GM12878 (cell line): Measurements from ENCODE around the gene VEGFA. TPM values are rescaled to one million over a fixed set of nuclear protein-coding genes. Genes with fewer than 3 reads are reported as not detected.

Source experiments
- ATAC-seq: fragments of 200-7000 bp; cut with Tn5 transposase; 3 replicates; pipeline ENCODE4 v1.9.1; 2020; ENCODE audit warnings: mild to moderate bottlenecking, moderate library complexity
- BruUV-seq: library from RNA; stranded (reverse); fragments of 400-500 nt; replicated peaks from 2 replicates; lab custom pipeline; 2021; lab: Mats Ljungman, UMichigan
- CTCF ChIA-PET: fragments of 300-600 bp; sonication (Branson Sonifier 250); formaldehyde crosslinking; extraction: SDS; loops from one replicate; lab custom pipeline; 2021; ENCODE audit warnings: inconsistent platforms; lab: Yijun Ruan, JAX
- POLR2A ChIA-PET: fragments of 350-600 bp; formaldehyde crosslinking; extraction: SDS; loops from one replicate; lab custom pipeline; 2021; ENCODE audit warnings: inconsistent platforms; lab: Charles Lee
- RAD21 ChIA-PET: fragments of 300-600 bp; sonication (Branson Sonifier 250); formaldehyde crosslinking; loops from one replicate; lab custom pipeline; 2023; ENCODE audit warnings: antibody characterized with exemption; ENCODE audit not compliant: unreplicated experiment; lab: Charles Lee
- SMC1A ChIA-PET: fragments of 300-600 bp; sonication (Branson Sonifier 250); formaldehyde crosslinking; loops from one replicate; lab custom pipeline; 2023; ENCODE audit not compliant: unreplicated experiment, uncharacterized antibody; lab: Charles Lee
- DNase-seq: peaks from one replicate; pipeline ENCODE4 v3.0.0-alpha.2; 2011; ENCODE audit warnings: low read depth, low spot score
- FAIRE-seq: peaks from 3 replicates; lab custom pipeline; 2011; peaks lifted over from hg19 to GRCh38; lab: Jason Lieb, UNC
- H2AFZ ChIP-seq: 2 replicates; pipeline ENCODE4 v1.6.0; 2011; ENCODE audit warnings: low read depth, low read length, control low read depth; ENCODE audit not compliant: control insufficient read depth
- H3K27ac ChIP-seq: 2 replicates; pipeline ENCODE4 v1.5.1; 2011; ENCODE audit warnings: control low read depth; ENCODE audit not compliant: control insufficient read depth, insufficient read depth
- H3K27me3 ChIP-seq, 2 experiments: replicated peaks in 1 of 2; 2 replicates each; pipeline versions ENCODE4 v1.6.0 to v1.6.1; 2011; ENCODE audit warnings: low read length in 1 of 2; ENCODE audit not compliant: control insufficient read depth in 2 of 2, insufficient read depth in 2 of 2
- H3K36me3 ChIP-seq, 2 experiments: 2 replicates each; pipeline ENCODE4 v1.5.1; 2011; ENCODE audit warnings: low read length in 1 of 2; ENCODE audit not compliant: control insufficient read depth in 2 of 2, insufficient read depth in 2 of 2
- H3K4me1 ChIP-seq: 2 replicates; pipeline ENCODE4 v1.6.1; 2011; ENCODE audit warnings: mild to moderate bottlenecking, low read length, moderate library complexity, mixed read lengths; ENCODE audit not compliant: control insufficient read depth, insufficient read depth
- H3K4me2 ChIP-seq: 2 replicates; pipeline ENCODE4 v1.6.0; 2011; ENCODE audit warnings: control low read depth; ENCODE audit not compliant: control insufficient read depth, insufficient read depth
- H3K4me3 ChIP-seq: fragments of 200-600 bp; sonication (generic); 2 replicates; pipeline ENCODE4 v1.5.1; 2016
- H3K79me2 ChIP-seq: 2 replicates; pipeline ENCODE4 v1.6.0; 2011; ENCODE audit warnings: low read length; ENCODE audit not compliant: control insufficient read depth, insufficient read depth
- H3K9ac ChIP-seq: 2 replicates; pipeline ENCODE4 v1.8.0; 2011; ENCODE audit warnings: low read length, control low read depth, mixed read lengths; ENCODE audit not compliant: control insufficient read depth, insufficient read depth
- H3K9me3 ChIP-seq: replicated peaks from 3 replicates; pipeline ENCODE4 v1.5.1; 2011; ENCODE audit warnings: mild to moderate bottlenecking, low read length; ENCODE audit not compliant: control insufficient read depth, insufficient read depth
- H4K20me1 ChIP-seq: 2 replicates; pipeline ENCODE4 v1.6.0; 2011; ENCODE audit not compliant: control insufficient read depth, insufficient read depth
- HDGF ChIP-seq: fragments of 450-650 bp; IDR thresholded peaks from 2 replicates; pipeline ENCODE4 v1.6.1; 2016; ENCODE audit warnings: antibody characterized with exemption
- JUNB ChIP-seq: IDR thresholded peaks from 2 replicates; pipeline ENCODE4 v1.6.1; 2016; ENCODE audit warnings: antibody characterized with exemption, mild to moderate bottlenecking
- USF1 ChIP-seq: IDR thresholded peaks from 2 replicates; pipeline ENCODE4 v1.6.1; 2011; ENCODE audit warnings: borderline replicate concordance, low read depth, mild to moderate bottlenecking, moderate library complexity, mixed read lengths, low read length; ENCODE audit not compliant: insufficient read depth; ENCODE audit errors: extremely low read length
- ZNF24 ChIP-seq: fragments of 450-650 bp; IDR thresholded peaks from 2 replicates; pipeline ENCODE4 v1.6.1; 2017; ENCODE audit warnings: antibody characterized with exemption, mild to moderate bottlenecking
- ZSCAN29 ChIP-seq: fragments of 450-650 bp; IDR thresholded peaks from 2 replicates; pipeline ENCODE4 v1.6.1; 2017; ENCODE audit warnings: mild to moderate bottlenecking, moderate library complexity
- WGBS: methylation state at CpG from one replicate; pipeline ENCODE4 v1.1.6; 2016; ENCODE audit warnings: low lambda C conversion rate; ENCODE audit not compliant: insufficient replicate concordance, insufficient coverage; ENCODE audit errors: missing lambda C conversion rate; 5-methylcytosine and 5-hydroxymethylcytosine counted together
- in situ Hi-C: fragments of 300-500 bp; cut with MboI; formaldehyde crosslinking; loops from 9 replicates; pipeline ENCODE4 v1.14.3; 2018; ENCODE audit warnings: mixed read lengths
- intact Hi-C: fragments of 100-400 bp; cut with micrococcal nuclease; formaldehyde crosslinking; loops from one replicate; pipeline ENCODE4 v1.14.2; 2022; ENCODE audit not compliant: unreplicated experiment
- polyA plus RNA-seq, 11 experiments: library from polyadenylated mRNA; depleted of rRNA in 4 of 11; unstranded in 6 of 11; stranded (reverse) in 5 of 11; fragments of >200 nt; fragmentation: Nextera tagmentation in 4 of 11; fragmentation: Illumina TruSeq in 1 of 11; extraction: Ambion mirVana in 4 of 11; extraction: Trizol in 1 of 11; gene quantifications; 1 replicate in 1 of 11; 2 replicates in 10 of 11; pipeline versions ENCODE4 v1.2.1 to v1.2.3, GENCODE V29; 2011 to 2016; ENCODE audit warnings: inconsistent platforms in 2 of 11, missing spikeins in 2 of 11, low read depth in 1 of 11
- total RNA-seq, 4 experiments: library from RNA; depleted of rRNA in 3 of 4; stranded (reverse); fragments of >200 nt in 3 of 4; fragmentation: Illumina TruSeq in 1 of 4; extraction: Trizol in 1 of 4; gene quantifications; 2 replicates each; pipeline versions ENCODE4 v1.2.1 to v1.2.3, GENCODE V29; 2013 to 2021

Gene VEGFA
- total and polyA plus RNA-seq, 10 of the 15 experiments (the other 5 are each of a cell fraction or from before 2014, with no cell fraction given) = 0.96 to 140 (median 16.9) TPM

- Histone ChIP-seq H3K4me3 (no peak overlapping the region), H3K27me3 (no peaks in the 10 kb centered on the region), H3K27ac (no peak overlapping the region), H3K36me3 (no peaks in the 10 kb centered on the region)
- FAIRE-seq (no peak), ATAC-seq (no peak)
- CTCF ChIA-PET = interaction anchor here (1.4 to 1.7 kb wide), 3 partner anchors 12 to 37 kb away, joined by 4 to 7 read pairs (median 6); partner anchors contain the start of gene VEGFA
- WGBS = 22% methylated on average over 2 of the region's 2 CpGs
- no peak for TF ChIP-seq JUNB
- TF ChIP-seq ZNF24 = no peak
- TF ChIP-seq ZSCAN29 = no peak
- no peak for TF ChIP-seq HDGF
- TF ChIP-seq USF1 = no peak
- TF ChIP-seq, all 136 proteins: peak for 0
- ChIA-PET POLR2A (no interaction called here), RAD21 (no interaction called here), SMC1A (no interaction called here)
- peaks cover 2% of the 10 kb centered on the region; the same call in 2 of the 3 replicates for H3K9me3 ChIP-seq
- no peaks in the 10 kb centered on the region for H3K79me2 ChIP-seq
- no peak overlapping the region for H2AFZ ChIP-seq
- in situ Hi-C loops (no loop called here), intact Hi-C loops (no loop called here)
- no peaks in the 10 kb centered on the region for H4K20me1 ChIP-seq
- H3K4me1 ChIP-seq = peaks cover 19% of the 10 kb centered on the region
- no peak overlapping the region for H3K4me2 ChIP-seq
- no TSS peak for BruUV-seq
- DNase-seq = no peak
- no peak overlapping the region for H3K9ac ChIP-seq
Measured at GRCh38 chr6:43736844-43737243, 33.2 kb upstream of the VEGFA start.
